HG02970 (cell line): ENCODE measurements around the gene TMEM184A.

Experiments
- ATAC-seq: cut with Tn5 transposase; IDR thresholded peaks from one replicate; pipeline ENCODE4 v1.9.1; 2021; ENCODE audit warnings: mild to moderate bottlenecking, moderate library complexity, moderate number of reproducible peaks; ENCODE audit not compliant: unreplicated experiment, low FRiP score

The TMEM184A gene

GRCh38 chr7:1555813-1556543, at the start of gene TMEM184A:
Gene TMEM184A (minus strand): TSS chr7:1556205. CDS start chr7:1555484, 721 bp downstream.
- no peak for ATAC-seq

DNA sequence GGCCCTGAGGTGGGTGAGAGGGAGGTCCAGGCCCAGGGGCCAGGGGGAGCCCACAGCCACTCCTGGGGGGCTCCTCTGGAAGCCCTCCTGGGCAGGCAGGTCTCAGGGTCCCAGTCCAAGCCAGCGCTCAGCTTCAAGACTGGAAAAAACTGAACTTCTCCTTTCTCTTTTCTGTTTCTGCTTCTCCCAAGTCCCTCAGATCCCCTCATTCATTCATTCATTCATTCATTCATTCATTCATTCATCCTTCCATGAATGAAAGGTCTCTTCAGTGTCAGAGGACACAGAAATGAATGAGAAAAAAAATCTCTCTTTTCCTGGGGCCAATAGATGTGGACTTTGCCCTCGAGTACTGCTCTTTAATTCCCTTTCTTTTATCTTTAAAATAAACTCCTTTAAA, 48.4 kb upstream of the TMEM184A start:
- no peak for ATAC-seq

GRCh38 chr7:1603346-1604225, 47.6 kb upstream of the TMEM184A start:
- ATAC-seq: no peak

- ATAC-seq: no peak
Observed at GRCh38 chr7:1602386-1602785, 46.4 kb upstream of the TMEM184A start.

GRCh38 chr7:1601956-1602355, 46.0 kb upstream of the TMEM184A start:
- ATAC-seq: no peak

DNA sequence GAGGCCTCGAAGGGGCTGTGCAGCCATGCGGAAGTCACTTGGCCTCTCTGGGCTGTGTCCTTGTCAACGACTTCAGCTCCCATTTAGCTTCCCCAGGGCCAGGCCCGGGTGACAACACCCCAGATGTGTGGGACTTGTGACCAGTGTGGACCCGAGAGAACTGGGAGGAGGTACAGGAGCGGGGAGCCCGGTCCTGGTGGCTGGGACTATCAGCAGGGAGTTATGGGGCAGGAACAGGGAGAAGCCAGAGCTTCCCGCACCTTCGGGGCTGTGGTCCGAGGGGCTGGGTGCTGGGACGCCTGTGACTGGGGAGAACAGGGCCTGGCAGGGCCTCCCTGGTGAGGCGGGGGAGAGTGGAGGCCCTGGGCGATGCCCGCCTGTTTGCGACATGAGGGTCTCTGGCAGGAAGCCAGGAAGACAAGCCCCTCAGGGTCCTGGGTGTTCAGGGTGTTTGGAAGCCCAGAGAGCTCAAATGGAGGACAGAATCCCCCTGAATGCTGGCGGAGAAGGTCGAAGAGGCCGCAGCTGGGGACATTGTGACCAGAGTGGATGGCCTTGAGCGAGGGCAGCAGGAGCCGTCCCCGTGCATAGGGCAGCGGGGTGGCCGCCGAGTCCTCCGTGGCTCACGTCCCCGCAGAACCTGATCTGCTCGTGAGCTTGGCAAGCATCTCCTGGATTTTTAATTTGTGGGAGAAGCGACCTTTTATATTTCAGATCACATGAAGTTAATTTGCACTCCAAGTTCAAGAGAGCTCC, 43.8 kb upstream of the TMEM184A start:
- no peak for ATAC-seq

- no peak for ATAC-seq
Observed at GRCh38 chr7:1598961-1599639, 43.1 kb upstream of the TMEM184A start.

DNA sequence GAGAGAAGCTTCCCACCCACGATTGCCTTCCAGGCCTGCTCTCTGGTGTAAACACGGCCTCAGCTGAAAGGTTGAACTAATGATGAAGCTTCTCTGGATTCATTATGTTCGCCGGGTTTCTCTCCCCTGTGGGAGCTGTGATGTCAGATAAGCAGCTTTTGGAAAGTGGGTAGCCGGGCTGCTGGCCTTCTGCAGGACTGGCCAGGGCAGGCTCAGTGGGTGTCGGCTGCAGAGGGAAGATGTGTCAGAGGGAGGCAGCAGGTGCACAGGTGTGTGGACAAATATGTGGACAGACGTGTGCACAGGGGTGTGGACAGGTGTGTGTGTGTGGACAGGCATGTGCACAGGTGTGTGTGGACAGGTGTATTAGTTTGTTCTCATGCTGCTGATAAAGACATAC, 42.3 kb upstream of the TMEM184A start:
- ATAC-seq: no peak

GRCh38 chr7:1597791-1598190, 41.8 kb upstream of the TMEM184A start:
- ATAC-seq: no peak

DNA sequence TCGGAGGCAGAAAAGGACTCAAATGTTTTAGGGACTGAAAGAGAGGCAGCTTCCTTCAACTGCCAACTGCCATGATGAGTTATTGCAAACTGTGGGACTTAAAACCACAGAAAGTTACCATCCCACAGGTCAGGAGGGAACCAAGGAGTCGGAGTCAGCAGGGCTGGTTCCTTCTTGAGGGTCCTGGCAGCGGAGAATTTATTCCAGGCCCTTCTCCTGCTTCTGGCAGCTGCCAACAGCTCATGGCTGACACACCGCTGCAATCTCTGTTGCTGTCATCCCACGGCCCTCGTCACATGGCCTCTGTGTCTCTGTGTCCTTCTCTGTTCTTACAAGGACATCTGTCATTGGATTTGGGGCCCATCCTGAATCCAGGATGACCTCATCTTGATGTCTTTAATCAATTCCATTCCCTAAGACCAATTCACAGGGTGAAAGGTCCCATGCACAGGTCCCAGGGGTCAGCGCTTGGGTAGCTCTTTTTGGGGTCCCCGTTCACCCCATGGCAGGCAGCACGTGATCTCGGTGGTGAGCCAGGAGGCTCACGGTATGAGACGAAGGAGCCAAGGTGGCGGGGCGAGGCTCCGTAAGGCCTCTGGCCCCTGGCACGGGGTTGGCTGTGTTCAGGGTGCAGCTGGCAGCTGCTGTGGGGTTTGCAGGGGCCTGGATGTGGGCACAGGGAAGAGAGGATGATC, 41.2 kb upstream of the TMEM184A start:
- ATAC-seq: no peak

- ATAC-seq: no peak
Observed at GRCh38 chr7:1596181-1597043, 40.4 kb upstream of the TMEM184A start.

DNA sequence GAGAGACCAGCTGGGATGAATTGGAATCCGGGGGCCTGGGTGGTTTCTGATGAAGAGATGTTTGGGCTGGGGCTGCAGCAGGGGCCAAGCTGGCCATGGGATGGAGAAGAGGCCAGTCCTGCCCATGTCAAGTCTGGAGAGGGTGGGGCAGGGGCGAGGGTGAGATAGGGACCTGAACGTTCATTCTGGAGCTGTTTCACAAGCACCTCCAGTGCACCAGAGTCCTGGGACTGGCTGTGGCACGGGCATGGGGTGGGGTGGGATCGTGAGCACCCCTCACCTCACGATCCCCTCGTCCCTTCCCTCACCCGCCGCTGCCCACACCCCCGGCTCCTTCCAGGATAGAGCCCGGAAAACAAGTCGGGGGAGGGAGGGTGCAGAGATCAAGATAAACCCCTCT, 39.6 kb upstream of the TMEM184A start:
- no peak for ATAC-seq

DNA sequence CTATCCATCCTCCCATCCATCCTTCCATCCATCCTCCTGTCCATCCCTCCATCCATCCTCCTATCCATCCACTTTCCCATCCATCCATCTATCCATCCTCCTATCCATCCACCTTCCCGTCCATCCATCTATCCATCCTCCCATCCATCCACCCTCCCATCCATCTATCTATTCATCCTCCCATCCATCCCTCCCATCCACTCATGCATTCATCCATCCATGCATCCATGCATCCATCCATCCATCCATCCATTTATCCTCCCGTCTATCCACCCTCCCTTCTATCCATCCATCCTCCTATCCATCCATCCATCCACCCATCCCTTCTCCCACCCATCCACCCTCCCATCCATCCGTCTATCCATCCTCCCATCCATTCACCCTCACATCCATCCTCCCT, 39.0 kb upstream of the TMEM184A start:
- ATAC-seq: no peak

- ATAC-seq: no peak
Observed at GRCh38 chr7:1593904-1594421, 38.0 kb upstream of the TMEM184A start.

DNA sequence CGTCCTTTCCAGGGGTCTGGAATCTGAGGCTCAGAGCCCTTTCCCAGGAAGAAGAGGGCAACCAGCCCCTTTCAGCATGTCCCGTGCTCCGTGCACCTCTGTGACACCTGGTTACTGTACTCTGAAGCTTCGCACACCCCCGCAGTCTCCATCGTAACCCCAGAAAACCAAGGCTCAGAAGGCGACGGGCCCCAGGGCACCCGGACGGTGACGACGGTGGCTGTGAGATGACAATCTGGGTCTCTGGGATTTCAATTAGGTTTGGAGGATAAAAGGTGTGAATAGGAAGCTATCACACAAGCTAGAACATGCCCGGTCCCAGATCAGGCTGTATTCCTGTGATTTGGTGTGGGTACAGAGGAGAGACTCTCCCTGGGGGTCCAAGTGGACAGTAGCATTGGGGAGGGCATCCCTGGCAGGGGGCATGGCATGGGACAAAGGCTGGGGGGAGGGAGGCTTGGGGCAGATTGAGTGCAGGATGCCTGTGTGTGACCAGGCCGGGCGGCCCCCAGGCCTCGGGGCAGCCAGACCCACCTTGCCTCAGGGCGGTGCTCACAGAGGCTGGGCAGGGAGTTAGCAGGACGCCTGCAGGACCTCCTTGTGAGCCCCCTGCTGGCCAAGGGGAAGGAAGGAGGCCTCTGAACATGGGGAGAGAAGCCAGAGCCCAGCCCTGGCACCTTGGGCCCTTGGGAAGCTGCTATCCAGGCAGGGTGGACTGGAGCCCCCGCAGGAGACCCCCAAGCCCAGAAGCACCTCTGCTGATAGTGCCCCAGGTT, 37.3 kb upstream of the TMEM184A start:
- ATAC-seq: no peak

DNA sequence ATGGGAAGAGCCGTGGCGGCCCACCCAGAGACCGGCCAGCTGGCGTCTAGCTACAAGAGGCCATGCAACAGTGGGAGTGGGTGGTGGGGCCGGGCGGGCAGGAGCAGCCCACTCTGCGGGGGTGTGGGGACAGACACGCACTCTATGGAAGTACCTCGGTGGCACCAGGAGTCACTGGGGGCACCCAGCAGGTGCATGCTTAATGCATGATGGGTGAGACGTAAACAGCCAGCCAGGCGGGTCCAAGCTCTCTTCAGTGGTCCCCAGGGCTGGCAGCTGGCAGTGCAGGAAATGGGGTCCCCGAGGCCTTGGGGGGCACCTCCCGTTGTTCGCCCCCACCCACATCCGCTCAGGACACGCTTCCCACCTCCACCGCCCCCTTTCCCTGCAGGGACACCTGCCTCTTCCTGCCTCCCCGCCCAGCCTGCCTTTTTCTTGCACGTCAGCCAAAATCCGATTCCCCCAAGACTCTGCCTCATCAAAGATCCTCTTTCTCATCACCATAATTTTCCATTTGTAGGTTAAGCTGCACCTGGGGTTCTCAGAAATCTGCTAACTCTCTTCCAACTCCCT, 36.4 kb upstream of the TMEM184A start:
- no peak for ATAC-seq

- no peak for ATAC-seq
Observed at GRCh38 chr7:1591876-1592275, 35.9 kb upstream of the TMEM184A start.

DNA sequence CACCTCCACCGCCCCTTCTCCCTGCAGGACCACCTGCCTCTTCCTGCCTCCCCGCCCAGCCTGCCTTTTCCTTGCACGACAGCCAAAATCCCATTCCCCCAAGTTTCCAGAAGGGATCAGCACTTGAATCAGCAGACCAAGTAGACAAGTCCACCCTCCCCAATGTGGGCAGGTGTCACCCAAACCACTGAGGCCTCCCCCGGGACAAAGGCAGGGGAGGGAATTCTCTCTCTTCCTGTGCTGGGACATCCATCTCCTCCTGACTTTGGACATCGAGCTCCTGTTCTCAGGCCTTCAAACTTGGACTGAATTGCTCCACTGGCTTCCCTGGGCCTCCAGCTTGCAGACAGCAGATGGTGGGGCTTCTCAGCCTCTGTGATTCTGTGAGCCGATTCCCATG, 35.4 kb upstream of the TMEM184A start:
- ATAC-seq: no peak
